Amniotic epithelial cell (primary cell): Measurements from ENCODE around the gene CTNND2.

ENCODE experiments used
- DNase-seq: peaks from one replicate; pipeline ENCODE4 v3.0.0-alpha.2; 2010; ENCODE audit warnings: low read depth

Gene CTNND2

DNA sequence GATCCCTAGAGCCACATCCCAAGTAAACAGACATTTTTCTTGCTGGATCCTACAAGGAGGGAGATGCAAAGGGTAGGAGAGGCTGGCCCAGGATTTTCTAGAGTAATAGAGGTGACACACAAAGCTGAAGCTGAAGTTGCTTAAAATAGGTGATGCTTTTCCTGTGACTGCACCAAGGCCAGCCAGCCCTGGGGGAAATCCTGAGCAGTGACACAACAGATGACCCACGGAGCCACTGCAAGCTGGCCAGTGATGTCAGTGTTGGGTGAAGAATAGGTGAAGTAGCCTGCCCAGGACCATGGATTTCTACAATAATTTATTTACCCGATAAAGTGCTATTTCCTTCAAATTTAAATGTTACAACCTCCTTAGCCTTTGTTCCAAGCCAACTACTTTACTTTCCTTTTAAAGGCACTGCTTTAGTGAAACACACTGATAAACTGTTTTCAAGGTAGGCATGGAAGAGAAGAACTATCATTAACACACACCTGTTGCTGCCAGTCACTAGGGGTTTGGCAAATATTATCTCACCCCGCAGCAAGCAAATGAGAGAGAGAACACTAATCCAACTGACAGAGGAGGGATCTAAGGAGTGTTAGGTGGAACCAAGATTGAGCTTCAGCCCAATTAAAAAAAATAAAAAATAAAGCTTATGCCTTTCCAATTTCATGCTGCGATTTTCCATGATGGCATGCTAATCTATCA lies 123.5 kb downstream of the CTNND2 start:
- DNase-seq: no peak

DNA sequence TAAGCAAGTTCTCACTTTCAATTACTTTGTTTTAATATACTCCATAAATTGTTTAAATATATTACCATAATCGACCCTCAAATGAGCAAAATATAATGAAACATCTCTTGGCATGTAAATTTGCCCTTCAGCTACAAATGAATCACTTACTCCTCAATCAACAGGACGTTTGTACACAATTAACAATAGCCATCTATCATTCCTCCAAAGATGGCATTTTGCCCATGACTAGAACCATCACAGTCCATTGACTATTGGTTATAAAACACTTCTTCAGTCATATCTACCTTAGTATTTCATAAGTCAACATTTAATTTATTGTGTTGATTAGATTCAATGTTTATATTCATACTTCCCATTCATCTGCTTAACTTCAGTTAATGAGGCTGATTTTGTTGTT lies 127.2 kb downstream of the CTNND2 start:
- no peak for DNase-seq

- no peak for DNase-seq
Observed at GRCh38 chr5:11770310-11770709, 133.9 kb downstream of the CTNND2 start.

DNA sequence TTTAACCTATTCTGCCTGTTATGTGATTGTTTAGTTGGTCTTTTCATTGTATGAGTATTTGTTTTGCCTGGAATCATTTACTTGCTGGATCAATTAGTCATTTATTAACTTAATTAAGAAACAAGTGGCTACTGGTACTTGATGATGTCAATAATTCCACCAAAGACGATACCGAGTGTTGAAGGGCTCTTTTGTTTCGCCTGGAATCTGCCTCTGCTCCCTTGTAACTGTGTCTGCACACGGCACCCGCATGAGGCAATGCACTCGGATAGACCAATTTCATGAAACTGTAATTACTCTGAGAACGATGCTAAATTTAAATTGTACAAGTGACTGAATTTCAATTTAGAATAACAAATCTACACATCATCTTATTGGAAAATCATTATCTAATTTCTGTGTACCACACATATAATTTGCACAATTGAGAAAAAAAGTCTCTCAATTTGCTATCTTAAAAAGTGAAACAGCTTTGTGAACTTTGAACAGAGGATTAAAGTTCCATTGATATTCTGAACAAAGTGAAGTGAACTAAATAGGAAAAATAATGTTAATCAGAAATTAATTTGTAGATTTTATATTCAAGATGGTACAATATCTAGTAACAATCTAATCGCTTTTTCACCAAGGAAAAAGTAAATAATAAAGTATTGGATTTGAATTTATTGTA lies 143.2 kb downstream of the CTNND2 start:
- DNase-seq: no peak

DNA sequence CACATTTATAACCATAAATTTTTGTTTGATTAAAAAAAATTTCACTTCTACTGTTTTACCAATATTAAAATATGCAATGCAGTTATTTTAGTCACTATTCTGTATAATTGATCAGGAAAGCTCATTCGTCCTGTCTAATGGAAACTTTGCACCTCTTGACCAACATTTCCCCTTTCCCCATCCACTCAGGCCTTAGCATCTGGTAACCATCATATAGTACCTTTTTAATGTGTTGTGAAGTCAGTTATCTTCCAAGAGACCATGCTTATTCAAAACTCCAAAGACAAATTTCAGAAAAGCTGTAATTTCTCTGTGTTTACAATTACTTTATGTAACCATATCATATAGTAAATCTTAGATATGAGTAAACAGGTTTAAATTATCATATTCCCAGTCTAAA lies 145.9 kb downstream of the CTNND2 start:
- no peak for DNase-seq

DNA sequence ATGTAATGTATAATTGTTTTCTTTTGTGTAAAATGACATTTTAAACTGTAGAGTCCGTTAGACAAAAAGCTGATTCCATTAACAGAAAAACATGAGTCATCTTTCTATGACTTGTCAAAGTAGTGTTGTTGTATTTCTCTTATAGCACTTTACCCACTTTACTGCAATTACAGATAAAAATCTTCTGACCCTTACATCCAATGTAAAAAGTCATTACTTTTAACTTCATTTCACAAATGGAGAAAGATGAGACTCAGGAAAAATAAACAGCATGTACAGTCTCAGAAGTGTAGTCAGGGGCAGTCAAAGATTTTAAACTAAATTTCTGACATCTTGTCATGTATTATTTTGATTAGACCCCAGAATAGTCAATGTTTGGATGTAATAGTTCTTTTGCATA lies 146.6 kb downstream of the CTNND2 start:
- no peak for DNase-seq

DNA sequence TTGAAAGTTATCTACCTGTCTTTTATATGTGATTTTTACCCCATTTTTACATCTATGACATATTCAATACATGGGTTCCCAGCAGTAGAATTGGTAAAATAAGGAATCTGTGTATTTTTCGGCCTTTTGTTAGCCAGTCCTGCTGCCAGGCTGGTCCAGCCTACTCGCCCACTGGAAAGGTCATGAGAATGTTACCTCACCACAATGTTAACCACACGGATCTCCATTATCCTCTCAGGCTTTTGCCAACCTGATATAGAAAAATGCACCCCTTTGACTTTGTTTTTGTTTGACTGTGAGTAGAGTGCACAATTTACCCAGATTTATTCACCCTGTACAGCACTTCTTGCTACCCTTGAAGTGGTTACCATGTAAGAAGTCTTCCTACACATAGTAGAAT lies 167.2 kb downstream of the CTNND2 start:
- no peak for DNase-seq

DNA sequence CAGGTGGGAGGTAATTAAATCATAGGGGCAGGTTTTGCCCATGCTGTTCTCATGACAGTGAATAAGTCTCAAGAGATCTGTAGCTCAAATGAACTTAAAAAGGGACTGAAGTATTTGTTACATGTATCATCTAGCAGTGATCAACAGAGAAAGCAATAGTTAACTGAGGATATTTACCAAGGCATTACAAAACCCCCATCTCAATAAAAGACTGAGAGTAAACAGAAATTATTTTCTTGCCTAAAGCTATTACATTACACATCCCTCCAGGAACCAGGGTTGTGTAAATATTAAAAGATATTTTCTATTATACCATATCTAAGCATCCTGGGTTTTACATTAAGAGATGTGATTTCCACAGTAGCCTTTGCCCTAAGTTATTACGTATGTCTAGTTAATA lies 169.9 kb downstream of the CTNND2 start:
- DNase-seq: no peak

DNA sequence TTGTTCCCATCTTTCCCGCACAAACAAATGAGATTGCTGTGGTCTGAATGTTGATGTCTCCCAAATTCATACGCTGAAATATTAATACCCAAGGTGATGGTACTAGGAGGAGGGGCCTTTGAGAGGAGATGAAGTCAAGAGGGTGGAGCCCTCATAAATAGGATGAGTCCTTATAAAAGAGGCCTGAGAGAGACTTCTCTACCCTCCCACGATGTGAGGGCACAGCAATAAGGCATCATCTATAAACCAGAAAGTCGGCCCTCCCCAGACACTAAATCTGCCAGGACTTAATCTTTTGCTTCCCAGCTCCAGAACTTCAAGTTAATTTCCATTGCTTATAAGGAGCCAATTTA lies 170.4 kb downstream of the CTNND2 start:
- no peak for DNase-seq

- DNase-seq: no peak
Observed at GRCh38 chr5:11733185-11733839, 170.9 kb downstream of the CTNND2 start.

DNA sequence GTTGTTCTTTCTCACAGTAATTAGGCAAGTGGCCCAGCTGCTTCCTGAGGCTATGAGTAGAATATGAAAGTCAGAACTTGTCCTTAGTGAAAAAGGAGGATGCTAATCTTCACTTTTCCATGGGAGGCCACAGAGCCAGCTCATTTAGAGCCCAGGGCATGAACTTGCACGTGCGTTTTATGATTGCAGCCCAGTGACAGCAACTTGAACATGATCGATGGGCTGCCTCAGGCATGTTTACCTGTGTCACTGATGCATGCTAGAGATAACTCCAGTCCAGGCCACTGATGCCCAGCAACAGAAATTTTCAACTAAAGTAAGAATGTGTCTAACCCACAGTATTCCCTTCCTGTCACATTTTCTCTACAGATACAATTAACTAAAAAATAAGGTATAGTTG lies 179.3 kb downstream of the CTNND2 start:
- no peak for DNase-seq

DNA sequence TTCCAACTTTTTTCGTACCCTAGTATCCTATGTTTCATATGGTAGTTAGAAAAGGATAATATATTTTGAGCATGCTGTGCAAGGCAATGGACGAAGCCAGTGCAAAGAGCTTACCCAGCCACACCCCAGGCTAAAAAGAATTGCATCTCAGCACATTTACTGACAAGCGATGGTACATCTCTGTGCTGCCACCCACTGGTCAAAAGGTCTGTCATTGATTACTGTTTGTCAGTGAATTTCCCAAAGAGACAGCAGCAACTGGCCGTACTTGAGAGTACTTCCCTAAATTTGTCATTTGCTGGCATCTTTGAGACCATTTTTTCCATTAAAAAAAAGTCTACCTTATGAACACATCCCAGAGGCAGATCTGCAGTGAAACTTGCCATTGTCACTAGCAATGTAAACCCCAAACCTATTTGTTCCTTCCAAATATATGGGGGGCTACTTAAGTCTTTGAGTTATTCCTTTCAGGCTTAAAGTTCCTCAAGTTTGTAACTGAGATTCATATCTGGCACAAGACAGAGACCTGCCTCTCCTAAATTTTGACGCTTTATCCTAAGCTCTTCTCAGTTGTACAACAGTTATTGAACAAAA lies 184.3 kb downstream of the CTNND2 start:
- no peak for DNase-seq

DNA sequence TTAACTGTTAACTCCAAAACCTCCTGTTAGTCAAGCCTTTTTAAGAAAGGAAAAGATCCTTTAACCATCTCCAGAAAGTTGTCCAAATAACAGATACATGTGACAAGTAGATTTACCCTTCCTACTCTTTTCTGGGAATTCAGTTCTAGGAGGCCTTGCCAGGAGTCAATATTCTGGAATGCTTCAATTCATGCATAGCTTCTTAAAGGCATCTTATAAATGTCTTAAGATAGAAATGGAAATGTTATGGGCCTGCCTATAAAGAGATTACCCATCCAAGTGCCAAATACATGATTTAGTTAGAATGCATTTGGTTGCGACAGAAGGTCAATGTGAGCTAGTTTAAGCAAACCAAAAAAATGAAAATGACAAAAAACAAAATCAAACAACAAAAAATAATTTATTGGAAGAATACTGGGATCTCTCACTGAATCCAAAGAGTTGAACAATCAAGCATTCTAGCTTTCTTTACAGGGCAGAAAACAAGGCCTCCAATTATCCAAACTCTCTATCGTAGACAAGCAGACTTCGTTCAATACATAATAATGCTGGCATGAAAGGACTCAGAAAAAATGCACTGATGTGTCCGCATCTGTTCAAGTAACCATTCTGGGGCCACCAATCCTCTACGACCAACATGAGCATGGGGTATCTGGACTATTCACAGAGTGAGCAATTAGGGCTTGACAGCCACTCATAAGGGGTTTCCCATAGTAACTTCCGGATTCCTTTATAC lies 188.6 kb downstream of the CTNND2 start:
- DNase-seq: no peak

GRCh38 chr5:11711932-11712331 lies 192.3 kb downstream of the CTNND2 start:
- DNase-seq: no peak

DNA sequence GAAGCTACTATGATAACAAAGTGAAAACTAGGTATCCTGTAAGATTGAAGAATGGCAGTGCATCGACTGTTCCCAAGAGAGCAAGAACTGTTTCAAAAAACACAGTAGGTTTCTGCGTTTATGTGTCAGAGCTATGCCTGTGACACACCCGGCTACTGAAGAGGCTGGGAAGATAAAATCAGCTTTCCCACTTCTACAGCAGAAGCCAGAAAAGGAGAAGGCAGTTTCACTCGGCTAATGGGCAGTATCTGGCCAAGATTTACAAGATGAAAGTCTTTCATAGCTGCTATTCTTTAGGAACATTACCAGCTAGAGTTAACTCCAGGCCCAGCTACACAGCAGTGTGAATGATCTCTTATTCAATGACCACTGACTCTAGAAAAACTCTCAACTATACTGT lies 195.2 kb downstream of the CTNND2 start:
- no peak for DNase-seq

DNA sequence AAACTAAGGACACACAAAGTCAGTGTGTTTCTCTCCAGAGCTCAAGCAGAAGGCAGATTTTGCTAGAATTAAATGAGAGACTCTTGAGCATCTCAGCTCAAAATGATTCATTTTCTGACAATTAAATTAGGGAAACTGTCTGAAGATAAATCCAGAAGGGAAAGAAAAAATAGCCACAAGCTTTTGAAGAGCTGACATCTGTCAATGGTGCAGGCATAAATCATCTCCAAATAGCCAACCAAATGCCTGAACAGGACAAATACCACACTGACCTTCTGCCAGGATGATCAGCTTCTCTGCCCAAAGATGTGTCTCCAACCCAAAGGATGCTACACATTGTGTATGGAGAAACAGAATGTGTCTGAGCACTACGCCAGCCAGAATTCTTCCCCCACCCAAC lies 199.3 kb downstream of the CTNND2 start:
- no peak for DNase-seq

DNA sequence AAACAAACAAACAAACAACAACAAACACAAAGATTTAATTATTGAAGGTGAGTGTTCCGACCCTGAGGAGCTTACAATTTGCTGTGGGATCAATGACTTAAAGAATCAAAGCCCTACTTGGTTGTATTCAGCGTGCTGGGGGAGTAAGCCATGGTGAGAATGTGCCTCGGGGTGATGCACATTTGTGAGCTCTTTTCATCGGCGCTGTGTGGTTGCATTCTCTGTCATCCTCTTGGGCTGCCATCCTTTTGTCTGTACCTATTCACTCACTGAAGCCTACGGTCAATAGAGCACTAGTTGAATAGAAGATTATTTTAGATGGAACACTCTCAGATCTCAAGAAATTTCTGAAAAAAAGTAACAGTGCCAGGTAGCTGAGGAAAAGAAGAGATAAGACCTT lies 203.9 kb downstream of the CTNND2 start:
- DNase-seq: no peak

DNA sequence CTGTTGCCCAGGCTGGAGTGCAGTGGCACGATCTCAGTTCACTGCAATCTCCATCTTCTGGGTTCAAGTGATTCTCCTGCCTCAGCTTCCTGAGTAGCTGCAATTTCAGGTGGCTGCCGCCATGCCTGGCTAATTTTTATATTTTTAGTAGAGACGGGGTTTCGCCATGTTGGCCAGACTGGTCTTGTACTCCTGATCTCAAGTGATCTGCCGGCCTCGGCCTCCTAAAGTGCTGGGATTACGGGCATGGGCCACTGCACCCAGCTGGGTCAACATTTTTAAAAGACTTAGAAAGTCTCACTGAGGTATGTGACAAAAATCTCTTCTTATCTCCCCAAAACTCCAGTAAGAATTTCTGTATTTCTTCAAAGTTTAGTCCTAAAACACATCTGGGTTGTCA lies 211.6 kb downstream of the CTNND2 start:
- no peak for DNase-seq

DNA sequence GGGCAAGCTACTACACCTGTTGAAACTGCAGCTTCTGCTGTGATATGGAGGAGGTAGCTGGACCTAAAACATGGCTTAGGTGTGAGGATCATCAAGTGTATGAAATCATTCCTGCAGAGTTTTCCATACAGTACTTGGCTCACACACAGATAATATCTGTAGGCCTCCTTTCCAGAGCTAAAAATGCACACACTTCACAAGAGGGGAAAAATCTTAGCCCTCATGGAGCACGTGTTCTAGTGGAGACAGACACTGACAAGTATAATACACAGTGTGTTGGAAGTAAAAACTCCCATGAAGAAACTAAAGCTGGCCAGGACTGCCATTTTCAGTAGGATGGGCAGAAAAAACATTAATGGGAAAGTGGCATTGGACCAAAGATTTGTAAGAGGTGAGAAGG lies 216.7 kb downstream of the CTNND2 start:
- no peak for DNase-seq

DNA sequence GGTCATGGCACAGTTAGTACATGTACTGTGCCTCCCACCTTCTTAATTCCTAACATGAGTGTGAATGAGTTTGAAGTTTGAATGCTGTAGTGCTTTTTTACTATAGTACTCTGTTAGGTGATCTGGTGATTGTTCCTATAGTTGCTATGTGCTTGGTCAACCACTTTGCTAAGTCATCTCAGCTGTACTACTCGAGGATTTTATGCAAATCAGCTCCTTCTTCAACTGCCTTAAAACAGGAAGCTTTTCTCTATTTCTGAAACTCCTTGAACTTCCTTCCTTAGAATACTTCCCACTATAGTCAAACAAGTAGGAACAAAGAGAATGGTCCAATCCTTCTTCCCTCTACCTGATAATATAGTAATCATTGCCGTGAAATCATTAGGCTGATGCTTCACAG lies 219.6 kb downstream of the CTNND2 start:
- no peak for DNase-seq

- DNase-seq: no peak
Observed at GRCh38 chr5:11683666-11684065, 220.6 kb downstream of the CTNND2 start.

- DNase-seq: no peak
Observed at GRCh38 chr5:11681796-11682195, 222.4 kb downstream of the CTNND2 start.

DNA sequence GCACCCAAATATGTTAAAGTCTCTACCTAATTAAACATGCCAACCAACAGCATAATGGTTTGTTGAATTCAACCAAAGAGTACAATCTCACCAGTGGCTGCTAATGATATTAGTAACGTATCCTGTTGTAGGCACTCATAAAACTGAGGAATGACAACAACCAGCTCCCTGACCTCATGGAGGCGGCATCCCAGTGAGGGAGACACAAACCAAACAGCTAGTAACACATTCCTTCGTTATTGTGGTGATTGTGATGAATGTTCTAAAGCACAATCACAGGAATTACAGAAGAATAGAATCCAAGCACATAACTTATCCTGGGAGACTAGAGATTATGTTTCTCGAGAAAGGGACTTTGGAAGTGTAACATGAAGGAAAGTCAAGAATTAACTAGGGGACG lies 224.6 kb downstream of the CTNND2 start:
- DNase-seq: no peak
